Measurements from ENCODE around the gene HGFAC.

The HGFAC gene

DNA sequence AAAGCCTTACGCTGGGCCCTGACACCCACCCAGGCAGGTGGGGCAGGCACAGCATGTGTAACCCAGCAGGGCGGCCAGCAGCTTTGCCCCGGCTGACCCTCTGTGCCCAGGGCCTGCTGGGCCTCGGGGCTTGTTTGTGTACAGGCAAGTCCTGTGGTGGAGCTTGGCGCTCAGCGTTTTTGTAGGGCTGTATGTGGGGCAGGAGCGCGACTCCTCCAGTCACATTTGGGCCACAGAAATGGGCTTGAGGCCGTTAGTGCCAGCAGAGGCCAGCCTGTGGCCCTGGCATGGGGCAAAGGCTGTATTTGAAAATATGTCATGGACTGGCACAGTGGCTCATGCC is 14.7 kb upstream of the HGFAC start:
- DNase-seq = no peak

DNA sequence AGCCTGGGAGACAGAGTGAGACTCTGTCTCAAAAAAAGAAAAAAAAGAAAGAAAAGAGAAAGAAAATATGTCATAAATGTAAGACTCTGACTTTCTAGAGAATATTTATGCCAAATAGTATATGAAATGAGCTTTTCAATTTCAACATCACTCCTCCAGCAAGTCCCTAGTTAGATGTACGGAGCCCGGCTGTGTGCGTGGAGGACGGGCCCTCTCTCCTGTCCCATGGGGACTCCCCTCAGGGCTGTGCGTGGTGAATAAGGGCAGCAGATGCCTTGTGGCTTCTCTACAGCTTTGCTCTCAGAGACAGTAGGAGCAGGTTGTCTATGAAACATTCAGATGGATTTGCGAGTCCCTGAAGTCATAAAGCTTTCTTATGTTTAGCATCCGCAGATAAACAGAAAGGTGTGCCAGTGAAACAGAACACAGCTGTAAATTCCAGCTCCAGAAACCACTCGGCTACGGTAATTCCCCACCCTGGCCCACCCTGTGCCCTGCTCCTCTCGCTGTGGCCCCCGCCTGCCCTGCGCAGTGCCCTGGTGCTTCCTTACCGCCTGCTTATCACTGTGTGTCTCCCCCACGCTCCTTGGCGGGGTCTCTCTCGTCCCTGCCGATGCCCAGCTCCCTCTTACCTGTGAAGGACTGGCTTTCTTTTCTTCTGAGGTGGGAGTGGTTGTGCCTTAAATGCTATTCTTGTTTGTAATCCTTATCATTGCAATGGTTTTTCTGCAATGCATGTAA is 13.9 kb upstream of the HGFAC start:
- no peak for DNase-seq

GRCh38 chr4:3429651-3430050 is 12.1 kb upstream of the HGFAC start:
- DNase-seq = no peak

DNA sequence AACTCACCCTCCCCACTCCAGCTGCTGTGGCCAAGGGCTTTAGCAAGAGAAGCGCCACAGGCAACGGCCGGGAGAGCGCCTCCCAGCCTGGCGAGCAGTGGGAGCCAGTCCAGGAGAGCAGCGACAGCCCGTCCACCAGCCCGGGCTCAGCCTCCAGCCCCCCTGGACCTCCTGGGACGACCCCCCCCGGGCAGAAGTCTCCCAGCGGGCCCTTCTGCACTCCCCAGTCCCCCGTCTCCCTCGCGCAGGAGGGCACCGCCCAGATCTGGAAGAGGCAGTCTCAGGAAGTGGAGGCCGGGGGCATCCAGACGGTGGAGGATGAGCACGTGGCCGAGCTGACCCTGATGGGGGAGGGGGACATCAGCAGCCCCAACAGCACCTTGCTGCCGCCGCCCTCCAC is 11.2 kb upstream of the HGFAC start:
- no peak for DNase-seq

- no peak for DNase-seq
These were observed 10.2 kb upstream of the HGFAC start for GRCh38 chr4:3431446-3431993.

DNA sequence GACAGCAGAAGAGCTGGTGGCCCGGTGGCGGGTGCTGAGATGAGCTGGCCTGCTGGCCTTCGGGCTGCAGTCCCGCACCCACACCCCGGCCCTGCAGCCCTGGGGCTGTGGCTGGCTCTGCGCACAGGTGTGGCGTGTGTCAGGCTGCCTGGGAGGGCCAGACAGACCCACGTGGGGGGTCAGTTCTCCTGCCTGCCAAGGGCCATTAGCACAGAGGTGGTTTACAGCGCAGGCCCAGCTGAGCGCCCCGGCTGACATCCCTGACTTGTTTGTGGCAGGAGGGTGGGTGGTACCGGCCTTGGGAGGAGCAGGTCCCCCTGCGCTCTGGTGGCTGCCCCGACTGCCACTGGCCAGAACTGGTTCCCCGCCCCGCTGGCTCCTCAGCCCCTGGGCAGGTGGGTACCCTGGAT is 9.4 kb upstream of the HGFAC start:
- DNase-seq = no peak

GRCh38 chr4:3433138-3433869 is 8.5 kb upstream of the HGFAC start:
- no peak for DNase-seq

DNA sequence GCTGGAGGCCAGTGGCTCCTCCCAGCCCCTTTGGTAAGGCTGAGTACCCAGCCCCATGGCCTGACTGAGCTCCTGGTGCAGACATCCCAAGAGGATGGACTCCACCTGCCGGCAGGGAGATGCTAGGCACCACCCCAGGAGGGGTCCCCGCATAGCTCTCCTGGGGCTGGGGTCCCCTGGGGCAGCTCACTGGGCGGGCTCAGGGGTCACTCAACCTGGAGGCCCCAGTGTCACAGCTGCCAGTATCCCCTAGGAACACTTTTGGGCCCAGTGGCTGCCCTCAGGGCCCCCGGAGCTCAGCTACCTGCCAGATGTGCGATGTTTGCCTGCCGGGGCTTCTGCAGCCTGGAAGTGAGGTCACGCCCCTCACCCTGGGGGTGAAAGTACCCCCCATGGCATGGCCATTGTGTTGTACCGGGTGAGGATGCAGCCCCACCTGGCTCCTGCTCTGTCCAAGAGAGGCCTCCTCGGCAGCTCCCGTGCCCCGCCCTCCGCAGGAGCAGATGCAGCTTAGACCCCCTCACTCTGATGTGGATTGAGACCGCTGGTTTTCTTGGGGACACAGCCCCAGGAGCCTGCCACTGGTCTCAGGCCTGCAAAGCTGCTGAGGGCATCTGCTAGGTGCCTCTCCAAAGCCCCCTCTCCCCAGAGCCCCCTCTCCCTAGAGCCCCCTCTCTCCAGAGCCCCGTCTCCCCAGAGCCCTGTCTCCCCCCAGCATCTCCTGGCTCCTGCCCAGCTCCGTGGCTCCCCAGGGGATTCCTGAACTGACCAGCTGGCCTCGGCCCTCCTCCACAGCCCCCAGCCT is 6.7 kb upstream of the HGFAC start:
- no peak for DNase-seq

GRCh38 chr4:3435686-3435956 is 6.1 kb upstream of the HGFAC start:
- DNase-seq = no peak

DNA sequence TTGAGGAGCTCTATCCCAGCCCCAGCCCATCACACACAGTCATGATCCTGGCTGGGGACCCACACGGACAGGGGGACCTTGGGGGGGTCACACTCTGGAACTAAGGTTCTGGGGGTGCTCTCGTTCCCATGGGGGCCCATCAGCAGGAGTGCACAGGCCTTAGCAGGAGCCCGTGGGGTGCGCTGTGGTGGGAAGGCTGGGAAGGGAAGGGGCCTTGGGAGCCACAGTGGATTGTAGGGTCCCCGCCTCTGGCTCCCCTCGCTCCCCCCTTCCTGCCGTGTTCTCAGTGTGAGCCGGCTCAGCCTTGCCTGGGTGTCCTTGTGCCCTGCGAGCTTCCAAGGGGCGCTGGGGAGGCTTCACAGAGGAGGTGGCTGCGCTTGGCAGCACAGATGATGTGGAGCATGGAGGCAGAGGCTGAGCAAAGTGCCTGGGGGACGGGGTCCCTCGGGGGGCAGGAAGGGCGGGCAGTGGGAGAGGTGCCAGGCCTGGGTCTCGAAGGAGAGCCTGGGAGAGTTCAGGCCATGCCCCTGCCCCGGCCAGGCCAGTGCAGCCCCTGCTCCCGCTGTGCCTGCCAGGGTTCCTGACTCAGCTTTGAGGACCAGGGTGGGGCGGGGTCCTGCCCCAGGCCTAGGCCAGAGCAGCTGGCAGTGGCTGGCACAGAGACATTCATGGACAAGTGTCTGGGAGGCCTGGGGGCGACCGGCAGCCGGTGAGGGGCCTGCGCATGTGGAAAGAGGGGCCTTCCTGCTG is 5.5 kb upstream of the HGFAC start:
- DNase-seq = no peak

DNA sequence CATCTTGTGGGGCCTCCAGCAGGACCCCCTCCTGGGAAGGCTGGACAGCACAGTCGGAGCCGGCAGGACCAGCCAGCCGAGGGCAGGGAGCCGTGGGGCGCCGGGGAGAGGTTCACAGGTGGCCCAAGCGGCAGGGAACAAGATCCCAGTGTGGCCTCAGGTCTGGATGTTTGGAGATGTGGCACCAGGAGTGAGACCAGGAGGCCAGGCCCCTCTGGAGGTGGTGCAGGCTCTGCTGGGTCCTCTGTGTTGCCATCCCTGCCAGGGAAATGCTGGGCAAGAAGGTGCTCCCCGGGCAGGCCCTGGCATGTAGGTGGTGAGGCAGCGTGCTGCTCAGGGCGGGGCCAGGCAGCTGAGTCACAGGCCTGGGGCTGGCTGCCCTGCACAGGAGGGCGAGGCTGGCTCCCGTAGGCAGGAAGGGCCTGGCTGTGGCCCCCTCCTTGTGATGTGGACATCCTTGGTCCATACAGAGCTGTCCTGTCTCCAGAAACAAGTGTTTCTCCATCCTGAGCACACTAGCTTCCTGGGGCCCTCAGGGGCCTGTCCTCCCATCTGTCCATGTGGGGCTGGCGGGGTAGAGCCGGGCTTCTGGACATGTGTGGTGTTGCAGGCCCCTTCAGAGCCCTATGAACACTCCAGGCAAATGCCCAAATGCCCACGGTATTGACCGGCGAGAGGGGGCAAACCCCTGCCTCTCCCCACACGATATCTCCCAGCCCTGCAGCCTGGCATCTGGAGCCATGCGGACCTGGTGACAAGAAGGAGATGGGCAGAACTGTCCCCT is 4.8 kb upstream of the HGFAC start:
- no peak for DNase-seq

GRCh38 chr4:3437582-3437936 is 4.2 kb upstream of the HGFAC start:
- DNase-seq = no peak

- no peak for DNase-seq
These were observed 3.5 kb upstream of the HGFAC start for GRCh38 chr4:3437998-3438846.

- no peak for DNase-seq
These were observed 3.0 kb upstream of the HGFAC start for GRCh38 chr4:3438847-3439180.

- no peak for DNase-seq
These were observed 2.4 kb upstream of the HGFAC start for GRCh38 chr4:3439391-3439790.

DNA sequence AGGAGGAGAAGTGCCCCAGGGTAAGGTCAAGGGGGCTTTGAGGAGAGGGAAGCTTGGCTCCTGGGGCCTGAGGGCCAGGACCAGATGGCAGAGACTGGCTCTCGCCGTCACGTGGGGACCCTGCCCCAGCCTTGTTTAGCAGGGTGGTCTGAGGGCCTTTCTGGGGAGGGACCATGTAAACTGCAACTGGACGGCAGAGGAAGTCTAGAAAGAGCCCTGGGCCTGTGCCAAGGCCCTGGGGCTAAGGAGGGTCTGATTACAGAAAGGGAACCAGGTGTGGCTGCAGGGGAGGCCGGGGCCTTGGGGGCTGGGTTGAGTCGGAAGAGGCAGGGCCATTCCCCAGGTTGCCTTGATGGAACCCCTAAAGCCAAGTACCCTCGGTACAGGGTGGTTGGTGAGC is 1.8 kb upstream of the HGFAC start:
- DNase-seq = no peak

DNA sequence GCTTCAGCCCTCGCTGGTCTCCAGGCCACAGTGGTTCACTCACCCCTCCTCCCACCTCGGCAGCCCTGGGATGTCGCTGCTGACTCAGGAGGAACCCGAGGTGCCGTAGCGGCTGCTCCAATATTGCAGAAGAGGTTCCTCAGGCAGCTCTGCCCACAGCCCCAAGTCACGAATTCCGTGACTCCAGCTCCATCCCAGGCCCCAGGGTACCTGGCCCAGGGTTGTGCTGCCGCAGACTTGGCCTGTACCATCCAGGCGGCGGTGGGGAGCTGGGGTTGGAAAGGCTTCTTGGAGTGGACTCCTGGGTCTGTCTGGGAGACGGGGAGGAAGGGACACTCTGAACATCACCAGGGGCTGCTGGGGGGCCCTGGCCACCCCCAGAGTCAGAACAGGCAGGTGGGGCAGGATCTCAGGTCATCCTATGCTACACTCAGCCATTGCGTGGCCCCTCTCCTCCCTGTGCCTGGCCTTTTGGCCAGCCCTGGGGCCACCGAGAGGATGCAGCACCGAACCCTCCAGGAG is 728 bp upstream of the HGFAC start:
- no peak for DNase-seq

- DNase-seq = no peak
These were observed 741 bp downstream of the HGFAC start for GRCh38 chr4:3442460-3442958.

DNA sequence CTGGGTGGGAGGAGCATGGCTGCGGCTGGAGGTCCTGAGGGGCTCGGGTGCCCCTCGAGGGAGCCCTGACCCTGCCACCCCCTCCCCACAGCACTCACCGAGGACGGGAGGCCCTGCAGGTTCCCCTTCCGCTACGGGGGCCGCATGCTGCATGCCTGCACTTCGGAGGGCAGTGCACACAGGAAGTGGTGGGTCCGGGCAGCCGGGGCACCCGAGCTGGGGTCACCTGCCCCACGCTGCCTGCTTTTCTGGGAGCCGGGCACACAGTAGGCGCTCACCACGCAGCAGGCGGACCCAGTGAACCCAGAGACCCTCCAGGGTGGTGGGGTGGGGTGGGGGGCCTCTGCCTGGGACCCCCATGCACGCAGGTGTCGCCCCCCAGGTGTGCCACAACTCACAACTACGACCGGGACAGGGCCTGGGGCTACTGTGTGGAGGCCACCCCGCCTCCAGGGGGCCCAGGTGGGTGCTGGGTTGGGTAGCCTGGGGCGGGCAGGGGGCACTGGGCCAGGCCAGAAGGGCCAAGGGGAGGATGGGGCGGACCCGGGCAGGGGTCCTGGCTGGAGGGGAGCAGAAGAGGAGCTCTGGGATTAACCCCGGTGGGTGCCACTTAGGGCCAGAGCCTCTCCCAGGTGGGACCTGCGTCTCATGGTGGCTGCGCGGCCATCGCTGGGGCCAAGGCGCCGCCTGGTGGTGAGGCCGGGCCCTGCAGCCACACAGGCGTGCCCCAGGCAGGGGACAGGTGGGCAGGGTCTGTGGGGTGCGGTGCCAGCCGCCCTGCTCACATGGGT is 1.4 kb downstream of the HGFAC start:
- DNase-seq = peak; percentile 25

GRCh38 chr4:3443750-3444309 is 2.1 kb downstream of the HGFAC start:
- no peak for DNase-seq

Data from CD4-positive, alpha-beta T cell treated with Interleukin-4 for 4 hours (primary cell).